Nephron (organoid): ENCODE data around the gene RFXANK.

ENCODE experiments used
- H3K27ac Mint-ChIP-seq, 3 experiments: 2 replicates each; pipeline ENCODE4 v1.8.0; 2020; ENCODE audit warnings: mixed read lengths in 3 of 3, mild to moderate bottlenecking in 2 of 3, moderate library complexity in 1 of 3
- H3K27me3 Mint-ChIP-seq: 2 replicates; pipeline ENCODE4 v1.8.0; 2021; ENCODE audit warnings: low read depth, mild to moderate bottlenecking, moderate library complexity, mixed read lengths
- H3K36me3 Mint-ChIP-seq: 2 replicates; pipeline ENCODE4 v1.8.0; 2020; ENCODE audit warnings: low read depth, mixed read lengths
- H3K4me1 Mint-ChIP-seq: 2 replicates; pipeline ENCODE4 v1.8.0; 2020; ENCODE audit warnings: mixed read lengths
- H3K4me3 Mint-ChIP-seq, 3 experiments: 2 replicates each; pipeline ENCODE4 v1.8.0; 2020; ENCODE audit warnings: mild to moderate bottlenecking in 3 of 3, mixed read lengths in 3 of 3, moderate library complexity in 2 of 3
- H3K9me3 Mint-ChIP-seq: 2 replicates; pipeline ENCODE4 v1.8.0; 2020; ENCODE audit warnings: mixed read lengths
- TF ChIP-seq, protein P1 (sequence below), 3 experiments: fragments of 200-600 bp; sonication (generic); IDR thresholded peaks; one replicate each; pipeline ENCODE4 v1.5.0; 2021; ENCODE audit warnings: antibody characterized with exemption in 3 of 3; ENCODE audit not compliant: unreplicated experiment in 3 of 3

Gene RFXANK

DNA sequence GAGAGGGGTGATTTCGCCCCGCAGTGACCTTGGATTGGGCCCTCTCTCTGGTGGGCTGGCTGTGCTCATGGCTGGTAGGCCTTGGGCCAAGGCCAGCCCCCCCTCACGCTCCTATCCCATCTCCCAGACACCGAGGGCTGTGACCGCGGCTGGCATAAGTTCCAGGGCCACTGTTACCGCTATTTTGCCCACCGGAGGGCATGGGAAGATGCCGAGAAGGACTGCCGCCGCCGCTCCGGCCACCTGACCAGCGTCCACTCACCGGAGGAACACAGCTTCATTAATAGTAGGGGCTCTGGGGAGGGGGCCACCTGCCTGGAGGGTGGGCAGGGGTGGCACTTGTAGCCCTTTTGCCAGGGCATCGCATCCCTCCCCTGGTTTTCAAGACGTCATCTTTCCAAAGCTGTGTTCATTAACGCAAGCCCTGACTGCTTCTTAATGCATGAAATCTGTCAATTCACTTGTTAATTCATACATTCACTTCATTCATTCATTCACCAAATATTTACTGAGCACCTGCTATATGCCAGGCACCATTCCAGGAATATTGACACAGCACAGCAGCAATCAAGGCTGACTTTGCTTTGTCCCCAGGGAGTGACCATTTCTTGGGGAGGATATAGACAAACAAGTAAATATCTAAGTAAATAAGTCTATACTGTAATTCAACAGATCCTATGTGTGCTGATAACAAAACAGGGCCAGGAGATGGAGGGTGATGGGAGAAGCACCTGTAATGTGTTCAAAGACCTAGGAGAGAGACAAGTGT, 46.3 kb downstream of the RFXANK start:
- TF ChIP-seq, protein P1, sequence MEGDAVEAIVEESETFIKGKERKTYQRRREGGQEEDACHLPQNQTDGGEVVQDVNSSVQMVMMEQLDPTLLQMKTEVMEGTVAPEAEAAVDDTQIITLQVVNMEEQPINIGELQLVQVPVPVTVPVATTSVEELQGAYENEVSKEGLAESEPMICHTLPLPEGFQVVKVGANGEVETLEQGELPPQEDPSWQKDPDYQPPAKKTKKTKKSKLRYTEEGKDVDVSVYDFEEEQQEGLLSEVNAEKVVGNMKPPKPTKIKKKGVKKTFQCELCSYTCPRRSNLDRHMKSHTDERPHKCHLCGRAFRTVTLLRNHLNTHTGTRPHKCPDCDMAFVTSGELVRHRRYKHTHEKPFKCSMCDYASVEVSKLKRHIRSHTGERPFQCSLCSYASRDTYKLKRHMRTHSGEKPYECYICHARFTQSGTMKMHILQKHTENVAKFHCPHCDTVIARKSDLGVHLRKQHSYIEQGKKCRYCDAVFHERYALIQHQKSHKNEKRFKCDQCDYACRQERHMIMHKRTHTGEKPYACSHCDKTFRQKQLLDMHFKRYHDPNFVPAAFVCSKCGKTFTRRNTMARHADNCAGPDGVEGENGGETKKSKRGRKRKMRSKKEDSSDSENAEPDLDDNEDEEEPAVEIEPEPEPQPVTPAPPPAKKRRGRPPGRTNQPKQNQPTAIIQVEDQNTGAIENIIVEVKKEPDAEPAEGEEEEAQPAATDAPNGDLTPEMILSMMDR (IDR thresholded peaks at IDR 0.05; ENCODE audit: unreplicated experiment in 3 of 3) = no peak
- Mint-ChIP-seq H3K4me3 (no peak overlapping the region), H3K4me1 (no peaks in the 10 kb centered on the region), H3K36me3 (peaks cover 4% of the 10 kb centered on the region), H3K27me3 (peaks cover 19% of the 10 kb centered on the region), H3K27ac (no peak overlapping the region), H3K9me3 (peaks cover 13% of the 10 kb centered on the region)

DNA sequence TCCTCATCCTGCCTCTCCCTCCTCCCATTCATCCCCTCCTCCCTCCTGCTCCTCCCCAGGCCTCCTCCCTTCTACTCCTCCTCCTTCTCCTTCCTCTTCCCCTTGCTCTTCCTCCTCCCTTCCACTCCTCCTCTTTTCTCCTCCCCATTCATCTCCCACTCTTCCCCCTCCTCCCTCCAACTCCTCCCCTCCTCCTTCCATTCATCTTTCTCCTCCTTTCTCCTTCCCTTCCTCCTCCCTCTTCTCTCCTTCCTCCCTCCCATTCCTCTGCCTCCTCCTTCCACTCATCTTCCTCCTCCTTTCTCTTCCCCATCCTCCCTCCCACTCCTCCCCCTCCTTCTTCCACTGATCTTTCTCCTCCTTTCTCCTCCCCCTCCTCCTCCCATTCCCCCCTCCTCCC, 47.6 kb downstream of the RFXANK start:
- peaks cover 4% of the 10 kb centered on the region for H3K36me3 Mint-ChIP-seq
- peaks cover 11% of the 10 kb centered on the region for H3K27me3 Mint-ChIP-seq
- peaks cover 10% of the 10 kb centered on the region for H3K9me3 Mint-ChIP-seq
- H3K4me3 Mint-ChIP-seq = no peak overlapping the region
- no peak overlapping the region for H3K27ac Mint-ChIP-seq
- TF ChIP-seq, protein P1 (IDR thresholded peaks at IDR 0.05; ENCODE audit: unreplicated experiment in 3 of 3) = no peak
- no peaks in the 10 kb centered on the region for H3K4me1 Mint-ChIP-seq

- Mint-ChIP-seq H3K27me3 (peaks cover 11% of the 10 kb centered on the region), H3K4me1 (no peaks in the 10 kb centered on the region), H3K9me3 (peaks cover 10% of the 10 kb centered on the region), H3K27ac (no peak overlapping the region), H3K36me3 (peaks cover 4% of the 10 kb centered on the region), H3K4me3 (no peak overlapping the region)
- TF ChIP-seq, protein P1 (IDR thresholded peaks at IDR 0.05; ENCODE audit: unreplicated experiment in 3 of 3) = no peak
Measured at GRCh38 chr19:19240476-19240875, 48.4 kb downstream of the RFXANK start.

DNA sequence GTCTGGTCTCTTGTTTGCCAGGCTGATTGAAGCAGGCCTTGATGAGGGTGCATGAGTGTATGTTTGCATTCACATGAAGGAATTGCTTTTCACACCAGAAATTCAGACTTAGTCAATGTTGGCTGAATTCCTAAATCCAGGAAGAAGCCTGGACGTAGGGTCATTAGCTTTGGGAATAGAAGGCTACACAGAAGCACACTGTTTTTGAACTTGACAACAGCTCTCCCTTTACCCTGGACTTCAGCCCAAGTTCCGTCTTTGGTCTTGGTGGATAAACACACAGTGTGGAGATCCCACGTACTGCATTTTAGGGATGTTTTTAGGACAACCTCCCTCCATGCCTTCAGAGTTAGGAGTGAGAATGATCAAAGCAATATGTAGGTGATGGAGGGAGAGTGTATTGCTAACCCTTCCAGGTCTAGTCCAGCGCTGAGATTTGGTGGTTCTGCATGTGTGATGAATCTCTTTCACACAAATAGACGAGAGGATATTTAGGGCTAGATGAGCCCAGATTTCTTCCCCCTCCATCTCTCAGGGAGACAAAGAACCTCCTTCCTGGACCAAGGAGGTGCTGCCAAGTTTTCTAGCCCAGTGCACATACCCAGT, 58.2 kb downstream of the RFXANK start:
- H3K9me3 Mint-ChIP-seq = peaks cover 6% of the 10 kb centered on the region
- H3K36me3 Mint-ChIP-seq = no peaks in the 10 kb centered on the region
- TF ChIP-seq, protein P1 (IDR thresholded peaks at IDR 0.05; ENCODE audit: unreplicated experiment in 3 of 3) = no peak
- H3K27me3 Mint-ChIP-seq = peaks cover 66% of the 10 kb centered on the region
- no peak overlapping the region for H3K27ac Mint-ChIP-seq
- H3K4me1 Mint-ChIP-seq = no peaks in the 10 kb centered on the region
- no peak overlapping the region for H3K4me3 Mint-ChIP-seq
